Measurements from ENCODE around the gene RUVBL1. TPM values are rescaled to one million over a fixed set of nuclear protein-coding genes. Genes with fewer than 3 reads are reported as not detected.

The RUVBL1 gene
- total RNA-seq, 1 experiment from 2014 or later: 94.9 TPM

GRCh38 chr3:128098234-128098633 is 25.4 kb downstream of the RUVBL1 start:
- Histone ChIP-seq H3K79me2 (ENCODE audit: low read length) (no peaks in the 10 kb centered on the region), H3K27me3 (ENCODE audit: low read length) (no peaks in the 10 kb centered on the region), H3K27ac (ENCODE audit: low read length) (no peak overlapping the region), H4K20me1 (ENCODE audit: low read length) (no peaks in the 10 kb centered on the region), H3K9ac (ENCODE audit: low read length) (no peak overlapping the region), H3K9me3 (ENCODE audit: low read length) (no peaks in the 10 kb centered on the region), H3K4me2 (ENCODE audit: low read length) (no peak overlapping the region), H2AFZ (ENCODE audit: low read length) (no peak overlapping the region), H3K36me3 (ENCODE audit: low read depth, low read length) (peaks cover 20% of the 10 kb centered on the region; the same call in 1 of the 2 replicates), H3K9me2 (replicated peaks; ENCODE audit: low read length) (no peaks in the 10 kb centered on the region), H3K4me3 (ENCODE audit: low read length) (no peak overlapping the region), H3F3A (ENCODE audit: low read length, unreplicated experiment) (no peaks in the 10 kb centered on the region), H3K4me1 (ENCODE audit: insufficient read depth, low read length) (peaks cover 6% of the 10 kb centered on the region)
- TF ChIP-seq EZH2phosphoT487 (IDR thresholded peaks at IDR 0.05; ENCODE audit: borderline replicate concordance, low read length) (no peak), EZH2 (IDR thresholded peaks at IDR 0.05; ENCODE audit: low read length, unreplicated experiment) (no peak), CTCF (conservative IDR thresholded peaks at IDR 0.05; ENCODE audit: low read depth, low read length) (no peak)
- BruUV-seq (replicated peaks): no TSS peak
- intact Hi-C loops (cut with micrococcal nuclease): loop anchor here (5.0 kb wide), 1 partner anchor 399 kb away; no protein-coding TSS in a partner anchor
- ChIA-PET POLR2A (ENCODE audit: unreplicated experiment) (no interaction called here), CTCF (no interaction called here)
- ATAC-seq (no peak), DNase-seq (no peak)

- Histone ChIP-seq H3F3A (ENCODE audit: low read length, unreplicated experiment) (no peaks in the 10 kb centered on the region), H3K4me3 (ENCODE audit: low read length) (no peak overlapping the region), H3K36me3 (ENCODE audit: low read depth, low read length) (peaks cover 8% of the 10 kb centered on the region; the same call in 1 of the 2 replicates), H2AFZ (ENCODE audit: low read length) (no peak overlapping the region), H3K79me2 (ENCODE audit: low read length) (no peaks in the 10 kb centered on the region), H3K4me2 (ENCODE audit: low read length) (no peak overlapping the region), H4K20me1 (ENCODE audit: low read length) (no peaks in the 10 kb centered on the region), H3K4me1 (ENCODE audit: insufficient read depth, low read length) (peaks cover 6% of the 10 kb centered on the region), H3K27me3 (ENCODE audit: low read length) (no peaks in the 10 kb centered on the region), H3K9me3 (ENCODE audit: low read length) (no peaks in the 10 kb centered on the region), H3K27ac (ENCODE audit: low read length) (no peak overlapping the region), H3K9ac (ENCODE audit: low read length) (no peak overlapping the region), H3K9me2 (replicated peaks; ENCODE audit: low read length) (no peaks in the 10 kb centered on the region)
- DNase-seq (peak; percentile 70), ATAC-seq (peak; percentile 97)
- BruUV-seq (replicated peaks): no TSS peak
- CTCF ChIA-PET: interaction anchor here (1.3 kb wide), 1 partner anchor 38 kb away, joined by 10 read pairs; no protein-coding TSS in a partner anchor
- peak; percentile 77 for TF ChIP-seq CTCF (conservative IDR thresholded peaks at IDR 0.05; ENCODE audit: low read depth, low read length)
- no peak for TF ChIP-seq EZH2 (IDR thresholded peaks at IDR 0.05; ENCODE audit: low read length, unreplicated experiment)
- no peak for TF ChIP-seq EZH2phosphoT487 (IDR thresholded peaks at IDR 0.05; ENCODE audit: borderline replicate concordance, low read length)
- intact Hi-C loops (cut with micrococcal nuclease): loop anchor here (1.0 to 5.0 kb wide), 3 partner anchors 18 to 402 kb away; no protein-coding TSS in a partner anchor
- POLR2A ChIA-PET (ENCODE audit: unreplicated experiment): no interaction called here
Measured at GRCh38 chr3:128095222-128095703, 28.3 kb downstream of the RUVBL1 start.

All from PC-3 (cell line).